ENCODE results near the gene ZFP62.

ZFP62 gene

GRCh38 chr5:180844858-180845257 is 16.2 kb downstream of the ZFP62 start:
- no peak overlapping the region for H3K4me3 ChIP-seq (ENCODE audit: low read depth, low read length, poor library complexity, severe bottlenecking)
- TF ChIP-seq EZH2 (IDR thresholded peaks at IDR 0.05; ENCODE audit: borderline replicate concordance, low read length), result no peak
- no peak for TF ChIP-seq CTCF (IDR thresholded peaks at IDR 0.05; ENCODE audit: low read length)
- H3K79me2 ChIP-seq (ENCODE audit: insufficient read depth, low read length), result no peaks in the 10 kb centered on the region
- H3K9me2 ChIP-seq (ENCODE audit: low read depth, low read length), result no peaks in the 10 kb centered on the region
- no peaks in the 10 kb centered on the region for H4K20me1 ChIP-seq (ENCODE audit: insufficient read depth, low read length)
- H2AFZ ChIP-seq (ENCODE audit: low read length), result no peak overlapping the region
- no peak overlapping the region for H3K4me2 ChIP-seq (ENCODE audit: low read length)
- H3F3A ChIP-seq (ENCODE audit: insufficient read depth, low read length), result no peaks in the 10 kb centered on the region; the same call in 1 of the 2 replicates
- no peaks in the 10 kb centered on the region for H3K27me3 ChIP-seq (ENCODE audit: insufficient read depth, low read length)
- H3K9me3 ChIP-seq (ENCODE audit: low read length), result peaks cover 20% of the 10 kb centered on the region
- H3K4me1 ChIP-seq (ENCODE audit: insufficient read depth, low read length, severe bottlenecking), result no peaks in the 10 kb centered on the region
- no peak overlapping the region for H3K27ac ChIP-seq (ENCODE audit: low read depth, low read length, poor library complexity, severe bottlenecking)
- H3K9ac ChIP-seq (ENCODE audit: low read length), result no peak overlapping the region
- H3K36me3 ChIP-seq (ENCODE audit: insufficient read depth, low read length), result peaks cover 46% of the 10 kb centered on the region

GRCh38 chr5:180844432-180844831 is 16.6 kb downstream of the ZFP62 start:
- Histone ChIP-seq H3K4me2 (ENCODE audit: low read length) (no peak overlapping the region), H3K9me3 (ENCODE audit: low read length) (peaks cover 16% of the 10 kb centered on the region), H3K4me3 (ENCODE audit: low read depth, low read length, poor library complexity, severe bottlenecking) (no peak overlapping the region), H2AFZ (ENCODE audit: low read length) (no peak overlapping the region), H3K4me1 (ENCODE audit: insufficient read depth, low read length, severe bottlenecking) (no peaks in the 10 kb centered on the region), H3K27me3 (ENCODE audit: insufficient read depth, low read length) (no peaks in the 10 kb centered on the region), H4K20me1 (ENCODE audit: insufficient read depth, low read length) (no peaks in the 10 kb centered on the region), H3K9me2 (ENCODE audit: low read depth, low read length) (no peaks in the 10 kb centered on the region), H3K79me2 (ENCODE audit: insufficient read depth, low read length) (no peaks in the 10 kb centered on the region), H3F3A (ENCODE audit: insufficient read depth, low read length) (no peaks in the 10 kb centered on the region; the same call in 1 of the 2 replicates), H3K27ac (ENCODE audit: low read depth, low read length, poor library complexity, severe bottlenecking) (no peak overlapping the region), H3K36me3 (ENCODE audit: insufficient read depth, low read length) (peaks cover 42% of the 10 kb centered on the region), H3K9ac (ENCODE audit: low read length) (no peak overlapping the region)
- TF ChIP-seq CTCF (IDR thresholded peaks at IDR 0.05; ENCODE audit: low read length), result no peak
- no peak for TF ChIP-seq EZH2 (IDR thresholded peaks at IDR 0.05; ENCODE audit: borderline replicate concordance, low read length)

- Histone ChIP-seq H3K4me2 (ENCODE audit: low read length) (no peak overlapping the region), H4K20me1 (ENCODE audit: insufficient read depth, low read length) (no peaks in the 10 kb centered on the region), H3K9me3 (ENCODE audit: low read length) (no peaks in the 10 kb centered on the region), H3K9me2 (ENCODE audit: low read depth, low read length) (no peaks in the 10 kb centered on the region), H3K79me2 (ENCODE audit: insufficient read depth, low read length) (no peaks in the 10 kb centered on the region), H3K36me3 (ENCODE audit: insufficient read depth, low read length) (peaks cover 33% of the 10 kb centered on the region), H2AFZ (ENCODE audit: low read length) (no peak overlapping the region), H3K27me3 (ENCODE audit: insufficient read depth, low read length) (no peaks in the 10 kb centered on the region), H3K9ac (ENCODE audit: low read length) (no peak overlapping the region), H3K4me3 (ENCODE audit: low read depth, low read length, poor library complexity, severe bottlenecking) (no peak overlapping the region), H3F3A (ENCODE audit: insufficient read depth, low read length) (no peaks in the 10 kb centered on the region; the same call in 1 of the 2 replicates), H3K4me1 (ENCODE audit: insufficient read depth, low read length, severe bottlenecking) (no peaks in the 10 kb centered on the region), H3K27ac (ENCODE audit: low read depth, low read length, poor library complexity, severe bottlenecking) (no peak overlapping the region)
- TF ChIP-seq EZH2 (IDR thresholded peaks at IDR 0.05; ENCODE audit: borderline replicate concordance, low read length), result no peak
- no peak for TF ChIP-seq CTCF (IDR thresholded peaks at IDR 0.05; ENCODE audit: low read length)
Measured at GRCh38 chr5:180839935-180840334, 21.1 kb downstream of the ZFP62 start.

All from OCI-LY1 (cell line).